Measurements from ENCODE around the gene GABBR2.

Gene GABBR2

GRCh38 chr9:98564714-98565113, 144.0 kb downstream of the GABBR2 start:
- H3K9me2 ChIP-seq (replicated peaks; ENCODE audit: control insufficient read depth, low read length): no peaks in the 10 kb centered on the region
- no peaks in the 10 kb centered on the region for H3K9me3 ChIP-seq (ENCODE audit: control insufficient read depth, insufficient read depth, low read length)
- H3K4me2 ChIP-seq (ENCODE audit: low read length): no peak overlapping the region
- TF ChIP-seq, protein P1, sequence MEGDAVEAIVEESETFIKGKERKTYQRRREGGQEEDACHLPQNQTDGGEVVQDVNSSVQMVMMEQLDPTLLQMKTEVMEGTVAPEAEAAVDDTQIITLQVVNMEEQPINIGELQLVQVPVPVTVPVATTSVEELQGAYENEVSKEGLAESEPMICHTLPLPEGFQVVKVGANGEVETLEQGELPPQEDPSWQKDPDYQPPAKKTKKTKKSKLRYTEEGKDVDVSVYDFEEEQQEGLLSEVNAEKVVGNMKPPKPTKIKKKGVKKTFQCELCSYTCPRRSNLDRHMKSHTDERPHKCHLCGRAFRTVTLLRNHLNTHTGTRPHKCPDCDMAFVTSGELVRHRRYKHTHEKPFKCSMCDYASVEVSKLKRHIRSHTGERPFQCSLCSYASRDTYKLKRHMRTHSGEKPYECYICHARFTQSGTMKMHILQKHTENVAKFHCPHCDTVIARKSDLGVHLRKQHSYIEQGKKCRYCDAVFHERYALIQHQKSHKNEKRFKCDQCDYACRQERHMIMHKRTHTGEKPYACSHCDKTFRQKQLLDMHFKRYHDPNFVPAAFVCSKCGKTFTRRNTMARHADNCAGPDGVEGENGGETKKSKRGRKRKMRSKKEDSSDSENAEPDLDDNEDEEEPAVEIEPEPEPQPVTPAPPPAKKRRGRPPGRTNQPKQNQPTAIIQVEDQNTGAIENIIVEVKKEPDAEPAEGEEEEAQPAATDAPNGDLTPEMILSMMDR (IDR thresholded peaks at IDR 0.05; ENCODE audit: low read depth, low read length, poor library complexity, severe bottlenecking): no peak
- TF ChIP-seq EZH2phosphoT487 (IDR thresholded peaks at IDR 0.05; ENCODE audit: borderline replicate concordance, low read length): no peak
- H3K36me3 ChIP-seq (ENCODE audit: control insufficient read depth, low read length): no peaks in the 10 kb centered on the region
- no peaks in the 10 kb centered on the region for H3K27me3 ChIP-seq (ENCODE audit: control insufficient read depth, low read length)
- H3F3A ChIP-seq (ENCODE audit: control insufficient read depth, insufficient read depth): no peaks in the 10 kb centered on the region
- no peaks in the 10 kb centered on the region for H3K4me1 ChIP-seq (ENCODE audit: control insufficient read depth, low read length)
- no peaks in the 10 kb centered on the region for H3K79me2 ChIP-seq (ENCODE audit: control insufficient read depth, low read length)
- no peaks in the 10 kb centered on the region for H4K20me1 ChIP-seq (ENCODE audit: control insufficient read depth, insufficient read depth, low read depth, low read length)
- H3K4me3 ChIP-seq (ENCODE audit: low read length): no peak overlapping the region
- no peak overlapping the region for H3K27ac ChIP-seq (ENCODE audit: low read depth, low read length)

DNA sequence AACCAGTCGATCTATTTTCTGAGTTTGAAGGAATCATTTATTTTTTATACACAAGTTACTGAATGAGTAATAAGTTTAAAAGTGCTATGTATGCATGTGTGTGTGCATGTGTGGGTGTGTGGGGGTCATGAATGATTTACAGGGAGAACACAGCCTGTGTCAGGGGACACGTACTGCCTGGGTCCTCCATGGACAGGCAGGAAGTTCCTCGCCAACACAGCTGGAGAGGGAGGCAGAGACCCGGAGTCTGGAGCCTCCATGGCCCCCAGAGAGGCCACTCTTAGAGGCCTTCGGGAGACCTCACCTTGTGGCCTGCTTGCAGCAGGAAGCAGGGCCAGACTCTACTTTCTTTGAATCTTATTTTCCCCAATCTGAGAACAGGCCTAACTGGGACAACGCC, 144.7 kb downstream of the GABBR2 start:
- Histone ChIP-seq H3K36me3 (ENCODE audit: control insufficient read depth, low read length) (no peaks in the 10 kb centered on the region), H3K9me3 (ENCODE audit: control insufficient read depth, insufficient read depth, low read length) (no peaks in the 10 kb centered on the region), H3F3A (ENCODE audit: control insufficient read depth, insufficient read depth) (no peaks in the 10 kb centered on the region), H3K27ac (ENCODE audit: low read depth, low read length) (no peak overlapping the region), H3K9me2 (replicated peaks; ENCODE audit: control insufficient read depth, low read length) (no peaks in the 10 kb centered on the region), H3K79me2 (ENCODE audit: control insufficient read depth, low read length) (no peaks in the 10 kb centered on the region), H3K4me3 (ENCODE audit: low read length) (no peak overlapping the region), H3K4me1 (ENCODE audit: control insufficient read depth, low read length) (no peaks in the 10 kb centered on the region), H3K27me3 (ENCODE audit: control insufficient read depth, low read length) (no peaks in the 10 kb centered on the region), H3K4me2 (ENCODE audit: low read length) (no peak overlapping the region), H4K20me1 (ENCODE audit: control insufficient read depth, insufficient read depth, low read depth, low read length) (no peaks in the 10 kb centered on the region)
- TF ChIP-seq, protein P1 (IDR thresholded peaks at IDR 0.05; ENCODE audit: low read depth, low read length, poor library complexity, severe bottlenecking): no peak
- TF ChIP-seq EZH2phosphoT487 (IDR thresholded peaks at IDR 0.05; ENCODE audit: borderline replicate concordance, low read length): no peak

- Histone ChIP-seq H3K4me3 (ENCODE audit: low read length) (no peak overlapping the region), H3K4me1 (ENCODE audit: control insufficient read depth, low read length) (no peaks in the 10 kb centered on the region), H3K27me3 (ENCODE audit: control insufficient read depth, low read length) (peaks cover 3% of the 10 kb centered on the region; the same call in 1 of the 2 replicates), H3K27ac (ENCODE audit: low read depth, low read length) (no peak overlapping the region), H4K20me1 (ENCODE audit: control insufficient read depth, insufficient read depth, low read depth, low read length) (no peaks in the 10 kb centered on the region), H3F3A (ENCODE audit: control insufficient read depth, insufficient read depth) (no peaks in the 10 kb centered on the region), H3K36me3 (ENCODE audit: control insufficient read depth, low read length) (no peaks in the 10 kb centered on the region), H3K4me2 (ENCODE audit: low read length) (no peak overlapping the region), H3K9me3 (ENCODE audit: control insufficient read depth, insufficient read depth, low read length) (no peaks in the 10 kb centered on the region), H3K79me2 (ENCODE audit: control insufficient read depth, low read length) (no peaks in the 10 kb centered on the region), H3K9me2 (replicated peaks; ENCODE audit: control insufficient read depth, low read length) (no peaks in the 10 kb centered on the region)
- no peak for TF ChIP-seq EZH2phosphoT487 (IDR thresholded peaks at IDR 0.05; ENCODE audit: borderline replicate concordance, low read length)
- TF ChIP-seq, protein P1 (IDR thresholded peaks at IDR 0.05; ENCODE audit: low read depth, low read length, poor library complexity, severe bottlenecking): no peak
Observed at GRCh38 chr9:98563212-98563907, 145.4 kb downstream of the GABBR2 start.
